Central memory CD8-positive, alpha-beta T cell (primary cell): ENCODE data around the gene PNMA6E.

Experiments used
- ATAC-seq: fragments of 150-1000 bp; cut with Tn5 transposase; replicated peaks from 2 replicates; pipeline ENCODE4 v1.10.0; 2022; ENCODE audit warnings: mild to moderate bottlenecking, moderate FRiP score, moderate number of reproducible peaks; ENCODE audit not compliant: poor library complexity, severe bottlenecking; ENCODE audit errors: extremely low read depth
- DNase-seq, 2 donors: peaks; one replicate each; pipeline ENCODE4 v3.0.0; 2021; ENCODE audit warnings: low spot score in 2 of 2
- H3K27ac Mint-ChIP-seq: one replicate; pipeline ENCODE4 v1.8.0; 2022; ENCODE audit warnings: low read depth, mild to moderate bottlenecking, moderate library complexity, mixed read lengths
- H3K27me3 Mint-ChIP-seq: one replicate; pipeline ENCODE4 v1.8.0; 2022; ENCODE audit warnings: mixed read lengths
- H3K36me3 Mint-ChIP-seq: one replicate; pipeline ENCODE4 v1.8.0; 2022; ENCODE audit warnings: mild to moderate bottlenecking, moderate library complexity, mixed read lengths; ENCODE audit not compliant: insufficient read depth
- H3K4me1 Mint-ChIP-seq: one replicate; pipeline ENCODE4 v1.8.0; 2022; ENCODE audit warnings: mixed read lengths
- H3K4me3 Mint-ChIP-seq: one replicate; pipeline ENCODE4 v1.8.0; 2022; ENCODE audit warnings: mild to moderate bottlenecking, moderate library complexity, mixed read lengths
- H3K9me3 Mint-ChIP-seq: one replicate; pipeline ENCODE4 v1.8.0; 2022; ENCODE audit warnings: mixed read lengths

Gene PNMA6E

DNA sequence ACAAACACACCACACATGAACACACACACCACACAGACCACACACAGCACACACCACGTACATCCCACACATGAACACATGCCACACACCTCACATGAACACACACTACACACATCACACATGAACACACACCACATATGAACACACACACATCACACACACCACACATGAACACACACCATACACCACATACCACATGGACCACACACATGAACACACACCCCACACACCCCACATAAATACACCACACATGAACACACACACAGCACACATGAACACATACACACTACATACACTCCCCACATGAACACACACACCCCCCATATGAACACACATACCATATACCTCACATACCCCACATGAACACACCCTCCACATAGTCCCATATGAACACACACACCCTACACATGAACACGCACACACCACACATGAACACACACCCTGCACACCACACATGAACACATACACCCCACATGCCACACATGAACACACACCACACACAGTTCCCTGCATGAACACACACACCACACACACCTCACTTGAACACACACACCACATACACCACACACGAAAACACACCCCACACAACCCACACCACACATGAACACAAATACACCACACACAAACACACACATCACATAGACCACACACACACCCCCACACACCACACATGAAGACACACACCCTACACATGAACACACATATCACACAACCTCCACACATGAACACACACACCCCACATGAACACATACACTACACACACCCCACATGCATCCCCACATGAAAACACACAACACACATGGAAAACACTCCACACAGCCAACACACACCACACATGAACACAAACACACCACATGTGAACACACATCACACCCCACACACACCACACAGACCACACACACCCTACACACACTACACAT, 18.3 kb downstream of the PNMA6E start:
- H3K36me3 Mint-ChIP-seq, result no peaks in the 10 kb centered on the region
- no peaks in the 10 kb centered on the region for H3K4me1 Mint-ChIP-seq
- DNase-seq, result no peak
- ATAC-seq, result no peak
- H3K27ac Mint-ChIP-seq, result no peak overlapping the region
- H3K4me3 Mint-ChIP-seq, result no peak overlapping the region
- no peaks in the 10 kb centered on the region for H3K27me3 Mint-ChIP-seq
- H3K9me3 Mint-ChIP-seq, result no peaks in the 10 kb centered on the region

DNA sequence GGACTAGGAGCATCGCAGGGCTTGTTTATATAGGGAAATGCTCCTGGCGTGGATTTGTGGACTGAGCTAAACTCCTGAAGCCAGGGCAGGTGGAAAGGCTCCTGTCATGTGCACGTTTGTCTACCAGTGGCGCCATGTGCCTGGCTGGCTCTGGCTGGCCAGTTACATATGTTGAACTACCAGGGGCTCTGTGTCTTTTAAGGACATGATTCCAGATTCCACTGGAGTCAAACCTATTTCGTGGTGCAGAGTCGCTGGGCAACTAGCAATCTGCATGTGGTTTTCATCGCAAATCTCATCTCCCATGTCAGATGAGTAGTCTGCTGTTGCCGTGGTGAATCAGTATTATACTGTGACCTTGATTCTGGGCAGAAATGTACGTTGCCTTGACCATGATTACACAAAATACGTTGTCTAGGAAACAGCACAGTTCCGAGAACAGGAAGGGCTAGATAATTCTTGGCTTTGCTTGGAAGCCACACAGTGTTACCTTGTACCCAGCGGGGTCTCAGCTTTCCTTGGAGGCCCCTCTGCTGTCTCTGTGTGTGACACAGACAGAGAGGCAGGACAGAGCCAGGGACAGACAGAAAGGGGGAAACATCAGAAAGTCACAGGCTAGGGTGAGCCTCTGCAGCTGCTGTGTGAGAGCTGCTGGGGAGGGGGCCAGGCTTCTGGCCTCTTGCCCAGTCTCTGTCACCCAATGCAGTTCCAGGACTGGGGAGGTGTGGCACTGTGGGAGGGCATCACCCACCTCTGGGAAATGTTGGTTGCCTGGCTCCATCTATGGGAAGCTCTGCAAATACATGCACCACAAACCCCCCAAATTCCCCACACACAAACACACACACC, 19.2 kb downstream of the PNMA6E start:
- Mint-ChIP-seq H3K9me3 (no peaks in the 10 kb centered on the region), H3K36me3 (no peaks in the 10 kb centered on the region), H3K27ac (no peak overlapping the region), H3K4me3 (no peak overlapping the region), H3K4me1 (no peaks in the 10 kb centered on the region), H3K27me3 (no peaks in the 10 kb centered on the region)
- DNase-seq (no peak), ATAC-seq (no peak)

DNA sequence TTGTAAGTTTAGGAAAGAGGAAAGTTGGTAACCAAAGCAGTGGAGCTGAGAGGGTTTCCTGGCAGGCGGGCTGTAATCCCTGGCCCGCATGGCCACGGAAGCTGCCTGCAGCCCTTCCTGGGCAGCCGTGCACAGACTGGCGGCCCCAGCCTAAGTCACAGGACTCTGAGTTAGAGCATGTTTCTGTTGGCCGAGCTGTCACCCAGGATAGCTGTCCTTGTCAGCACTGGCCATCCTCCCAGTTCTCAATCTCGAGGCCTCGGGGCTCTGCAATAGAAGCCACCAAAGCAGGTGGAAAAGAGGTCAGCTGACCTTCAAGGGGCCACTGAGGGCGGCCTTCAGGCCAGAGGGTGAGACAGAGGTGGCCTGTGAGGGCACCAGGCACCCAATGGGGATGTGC, 20.5 kb downstream of the PNMA6E start:
- Mint-ChIP-seq H3K4me1 (no peaks in the 10 kb centered on the region), H3K27me3 (no peaks in the 10 kb centered on the region), H3K9me3 (no peaks in the 10 kb centered on the region), H3K36me3 (no peaks in the 10 kb centered on the region), H3K4me3 (no peak overlapping the region), H3K27ac (no peak overlapping the region)
- no peak for ATAC-seq
- DNase-seq, result no peak

DNA sequence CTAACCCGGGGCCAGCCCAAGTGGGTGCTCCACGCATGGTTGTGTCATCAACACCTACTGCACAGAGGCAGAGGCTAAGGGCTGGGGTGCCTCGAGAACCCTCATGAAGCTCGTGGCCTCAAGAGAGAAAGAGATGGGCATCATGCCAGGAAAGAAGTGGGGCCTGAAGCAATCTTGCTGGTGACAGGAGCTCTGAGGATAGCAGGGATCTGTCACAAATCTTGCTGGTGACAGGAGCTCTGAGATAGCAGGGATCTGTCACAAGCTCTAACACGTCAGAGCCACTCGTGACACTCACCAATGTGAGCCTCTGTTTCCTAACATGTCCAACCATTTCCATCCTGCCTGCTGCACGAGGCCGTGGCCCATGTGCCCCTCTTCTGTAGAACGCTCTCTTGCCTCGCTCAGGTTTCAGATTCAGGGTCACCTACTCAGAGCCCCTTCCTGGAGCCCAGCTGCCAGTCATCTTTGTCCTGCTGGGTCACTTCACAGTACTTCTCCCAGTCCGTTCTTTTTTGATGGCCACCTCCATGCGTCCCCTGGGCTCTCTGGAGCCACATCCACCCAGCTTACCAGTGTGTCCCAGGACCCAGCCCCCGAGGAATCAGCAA, 21.1 kb downstream of the PNMA6E start:
- no peaks in the 10 kb centered on the region for H3K9me3 Mint-ChIP-seq
- H3K4me1 Mint-ChIP-seq, result no peaks in the 10 kb centered on the region
- no peak for ATAC-seq
- no peak for DNase-seq
- H3K4me3 Mint-ChIP-seq, result no peak overlapping the region
- H3K36me3 Mint-ChIP-seq, result no peaks in the 10 kb centered on the region
- H3K27ac Mint-ChIP-seq, result no peak overlapping the region
- H3K27me3 Mint-ChIP-seq, result no peaks in the 10 kb centered on the region

DNA sequence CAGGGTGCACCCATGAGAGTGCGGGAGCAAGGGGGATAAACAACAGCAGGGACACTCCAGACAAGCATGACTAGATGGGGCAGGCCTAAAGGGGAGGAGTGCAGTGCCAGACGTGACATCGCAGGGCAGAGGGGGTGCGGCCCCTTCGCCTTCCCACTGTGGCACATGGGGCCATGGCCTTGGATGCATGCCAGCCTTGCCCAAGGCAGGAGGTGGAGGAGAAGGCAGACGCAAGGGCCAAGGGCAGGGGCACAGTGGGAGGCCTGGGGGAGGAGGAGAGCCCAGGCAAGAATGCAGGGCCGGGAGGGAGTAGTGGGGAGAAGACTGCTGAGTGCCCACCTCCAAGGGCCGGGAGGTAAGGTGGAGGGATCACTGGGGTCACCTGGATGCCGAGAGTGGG, 21.6 kb downstream of the PNMA6E start:
- Mint-ChIP-seq H3K27me3 (no peaks in the 10 kb centered on the region), H3K4me3 (no peak overlapping the region)
- no peak for ATAC-seq

DNA sequence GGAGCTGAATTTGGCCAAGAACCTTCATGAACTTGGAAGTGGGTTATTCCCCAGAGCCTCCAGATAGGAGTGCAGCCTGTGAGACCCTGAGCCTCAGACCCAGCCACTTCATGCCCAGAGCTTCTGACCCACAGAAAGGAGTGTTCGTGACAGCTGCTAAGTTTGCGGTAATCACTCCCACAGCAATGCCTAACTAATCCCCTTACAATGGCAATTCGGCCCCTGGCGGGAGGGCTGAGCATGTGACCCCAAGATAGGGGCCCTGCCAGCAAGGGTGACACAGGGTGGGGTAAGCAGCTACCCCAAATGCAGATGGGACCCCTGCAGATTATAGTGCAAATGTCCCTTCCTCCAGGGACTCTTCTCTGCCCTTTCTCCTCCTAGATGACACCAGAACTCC, 22.5 kb downstream of the PNMA6E start:
- Mint-ChIP-seq H3K27me3 (no peaks in the 10 kb centered on the region), H3K4me3 (no peak overlapping the region), H3K9me3 (no peaks in the 10 kb centered on the region), H3K36me3 (no peaks in the 10 kb centered on the region), H3K4me1 (no peaks in the 10 kb centered on the region), H3K27ac (no peak overlapping the region)
- DNase-seq, result no peak
- no peak for ATAC-seq

More for the DNA sequence above, 21.6 kb downstream of the PNMA6E start:
- Mint-ChIP-seq H3K27ac (no peak overlapping the region), H3K9me3 (no peaks in the 10 kb centered on the region), H3K36me3 (no peaks in the 10 kb centered on the region), H3K4me1 (no peaks in the 10 kb centered on the region)
- DNase-seq, result no peak

DNA sequence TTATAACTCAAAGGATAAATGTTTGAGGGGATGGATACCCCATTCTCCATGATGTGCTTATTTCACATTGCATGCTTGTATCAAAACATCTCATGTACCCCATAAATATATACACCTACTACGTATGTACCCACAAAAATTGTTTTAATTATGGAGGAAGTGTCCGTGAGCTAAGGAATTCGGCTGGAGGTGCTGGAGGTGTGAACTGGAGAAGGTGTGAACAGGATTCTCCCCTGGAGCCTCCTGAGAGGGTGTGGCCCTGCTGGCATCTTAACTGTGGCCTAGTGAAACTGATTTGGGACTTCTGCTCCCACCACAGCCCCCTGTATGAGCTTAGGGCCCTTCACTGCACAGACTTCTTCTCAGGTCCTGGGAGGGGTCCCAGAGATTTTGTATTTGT, 23.4 kb downstream of the PNMA6E start:
- Mint-ChIP-seq H3K27me3 (no peaks in the 10 kb centered on the region), H3K36me3 (no peaks in the 10 kb centered on the region), H3K9me3 (no peaks in the 10 kb centered on the region), H3K4me1 (no peaks in the 10 kb centered on the region), H3K4me3 (no peak overlapping the region), H3K27ac (no peak overlapping the region)
- DNase-seq (no peak), ATAC-seq (no peak)

DNA sequence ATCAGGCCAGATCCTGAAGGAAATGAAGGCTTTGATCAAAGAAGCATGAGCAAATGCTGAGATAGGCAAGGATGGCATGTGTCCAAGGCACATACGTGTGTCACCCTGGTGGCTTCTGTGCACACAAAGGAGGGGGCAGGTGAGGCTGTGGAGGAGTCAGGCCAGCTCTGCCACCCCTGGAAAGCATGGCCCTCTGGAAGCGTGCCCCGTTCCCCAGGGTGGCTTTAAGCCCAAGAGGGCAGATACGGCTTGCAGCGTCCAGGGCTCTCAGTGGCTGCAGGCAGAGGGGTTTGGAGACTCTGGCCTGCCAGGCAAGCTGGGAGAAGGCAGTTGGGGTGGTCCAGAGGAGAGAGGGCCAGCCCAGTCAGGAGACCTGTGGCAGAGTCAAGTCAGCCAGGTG, 25.6 kb downstream of the PNMA6E start:
- DNase-seq (no peak), ATAC-seq (no peak)
- peaks cover 5% of the 10 kb centered on the region for H3K27me3 Mint-ChIP-seq
- peaks cover 3% of the 10 kb centered on the region for H3K4me1 Mint-ChIP-seq
- H3K9me3 Mint-ChIP-seq, result no peaks in the 10 kb centered on the region
- H3K36me3 Mint-ChIP-seq, result no peaks in the 10 kb centered on the region
- no peak overlapping the region for H3K4me3 Mint-ChIP-seq
- no peak overlapping the region for H3K27ac Mint-ChIP-seq

GRCh38 chrX:153374426-153374825, 26.7 kb downstream of the PNMA6E start:
- Mint-ChIP-seq H3K4me3 (no peak overlapping the region), H3K4me1 (peaks cover 5% of the 10 kb centered on the region), H3K36me3 (no peaks in the 10 kb centered on the region), H3K27ac (no peak overlapping the region), H3K9me3 (no peaks in the 10 kb centered on the region), H3K27me3 (peaks cover 15% of the 10 kb centered on the region)
- ATAC-seq (no peak), DNase-seq (no peak)

- Mint-ChIP-seq H3K4me3 (no peak overlapping the region), H3K4me1 (peaks cover 5% of the 10 kb centered on the region), H3K36me3 (no peaks in the 10 kb centered on the region), H3K27me3 (peaks cover 15% of the 10 kb centered on the region), H3K27ac (no peak overlapping the region), H3K9me3 (no peaks in the 10 kb centered on the region)
- no peak for ATAC-seq
- DNase-seq, result no peak
Observed at GRCh38 chrX:153372949-153373348, 28.2 kb downstream of the PNMA6E start.

GRCh38 chrX:153371256-153371655, 29.9 kb downstream of the PNMA6E start:
- Mint-ChIP-seq H3K27ac (no peak overlapping the region), H3K4me1 (peaks cover 5% of the 10 kb centered on the region), H3K9me3 (no peaks in the 10 kb centered on the region), H3K27me3 (peaks cover 15% of the 10 kb centered on the region), H3K4me3 (no peak overlapping the region), H3K36me3 (no peaks in the 10 kb centered on the region)
- DNase-seq, result no peak
- ATAC-seq, result no peak

DNA sequence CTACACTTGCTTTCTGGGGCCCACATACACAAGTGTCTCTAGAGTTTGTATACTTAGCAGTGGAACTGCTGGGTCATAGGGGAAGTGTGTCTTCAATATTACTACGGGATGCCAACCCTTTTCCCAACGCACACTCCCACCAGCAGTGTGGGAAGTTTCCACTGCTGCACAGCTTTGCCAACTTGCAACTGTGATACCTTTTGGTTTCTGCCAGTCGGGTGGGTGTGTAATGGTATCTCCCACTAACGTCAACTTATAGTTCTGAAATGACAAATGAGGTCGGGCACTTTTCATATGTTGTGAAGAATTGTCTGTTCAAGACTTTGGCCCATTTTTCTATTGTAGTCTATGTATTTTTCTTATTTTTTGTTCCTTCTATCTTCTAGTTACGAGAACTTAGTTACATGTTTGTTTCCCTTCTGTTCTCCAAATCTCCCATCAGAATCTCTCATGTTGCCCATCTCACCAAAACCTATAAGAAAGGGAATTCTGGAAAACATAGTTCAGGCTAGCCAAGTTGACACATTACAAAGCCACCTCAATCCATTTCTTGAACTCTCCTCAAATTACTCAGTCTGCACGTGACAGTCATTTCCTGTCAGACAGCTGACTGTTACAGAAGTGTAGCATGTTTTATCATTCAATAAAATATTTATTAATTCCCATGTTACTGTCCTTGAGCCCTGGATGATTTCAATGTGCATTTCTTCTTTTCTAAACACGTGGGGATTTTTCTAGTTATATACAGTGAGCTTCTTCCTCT, 30.7 kb downstream of the PNMA6E start:
- no peaks in the 10 kb centered on the region for H3K36me3 Mint-ChIP-seq
- H3K4me3 Mint-ChIP-seq, result no peak overlapping the region

More for the DNA sequence above, 30.7 kb downstream of the PNMA6E start:
- peaks cover 15% of the 10 kb centered on the region for H3K27me3 Mint-ChIP-seq
- H3K27ac Mint-ChIP-seq, result no peak overlapping the region
- no peaks in the 10 kb centered on the region for H3K9me3 Mint-ChIP-seq
- no peak for ATAC-seq
- H3K4me1 Mint-ChIP-seq, result peaks cover 5% of the 10 kb centered on the region
- DNase-seq, result no peak
